ENCODE measurements around the gene MSI2. TPM values are rescaled to one million over a fixed set of nuclear protein-coding genes. Genes with fewer than 3 reads are reported as not detected.

Gene MSI2
- total RNA-seq, 4 donors from 2014 or later, result 60.7 to 101 (median 70.9) TPM

DNA sequence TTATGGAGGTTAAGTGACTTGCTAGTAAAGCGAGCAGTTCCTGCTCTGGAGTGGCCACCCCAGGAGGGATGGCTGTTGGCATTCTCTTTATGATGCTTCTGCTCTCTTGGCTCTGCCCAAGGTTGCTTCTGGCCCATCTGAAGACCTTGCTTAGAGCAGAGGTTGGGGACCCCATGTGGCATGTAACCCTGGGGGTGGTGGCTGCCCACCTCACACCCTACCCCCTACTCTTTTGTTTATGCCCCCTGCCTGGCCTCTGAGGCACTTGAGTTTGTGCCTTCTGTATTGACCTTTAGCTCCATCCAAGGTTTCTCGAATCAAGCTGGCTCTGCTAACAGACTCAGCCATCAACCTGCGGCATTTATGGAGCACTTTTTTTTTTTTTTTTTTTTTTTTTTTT lies 214.6 kb downstream of the MSI2 start:
- Histone ChIP-seq H3K4me1 (peaks cover 28 to 63% of the 10 kb centered on the region in 2 donors), H3K27me3 (no peaks in the 10 kb centered on the region), H3K36me3 (no peaks in the 10 kb centered on the region), H3K9me3 (no peaks in the 10 kb centered on the region), H3K4me3 (replicated peaks in 1 of 3) (no peak overlapping the region), H3K27ac (no peak overlapping the region)
- TF ChIP-seq CTCF (IDR thresholded peaks at IDR 0.05), result no peak
- TF ChIP-seq POLR2A (IDR thresholded peaks at IDR 0.05), result no peak
- intact Hi-C loops (cut with DNase I), result loop anchor here (10.0 kb wide), 1 partner anchor 116 kb away; no protein-coding TSS in a partner anchor
- no peak for DNase-seq
- 83 to 86% methylated on average over 3 of the region's 3 CpGs for WGBS, 2 donors

GRCh38 chr17:57471868-57472368 lies 215.6 kb downstream of the MSI2 start:
- 65 to 80% methylated on average over 7 to 8 of the region's 8 CpGs for WGBS, 2 donors
- intact Hi-C loops (cut with DNase I), result loop anchor here (10.0 kb wide), 1 partner anchor 117 kb away; no protein-coding TSS in a partner anchor
- TF ChIP-seq POLR2A (IDR thresholded peaks at IDR 0.05), result no peak
- no peak for TF ChIP-seq CTCF (IDR thresholded peaks at IDR 0.05)
- H3K4me1 ChIP-seq, result peaks cover 24 to 53% of the 10 kb centered on the region in 2 donors
- H3K27me3 ChIP-seq, result no peaks in the 10 kb centered on the region
- H3K9me3 ChIP-seq, result no peaks in the 10 kb centered on the region
- peak; percentile 28 to 47 for DNase-seq
- H3K4me3 ChIP-seq (replicated peaks in 1 of 3), result no peak overlapping the region
- H3K36me3 ChIP-seq, result no peaks in the 10 kb centered on the region
- peak overlapping the region; percentile 3 to 80 (median 76) for H3K27ac ChIP-seq

DNA sequence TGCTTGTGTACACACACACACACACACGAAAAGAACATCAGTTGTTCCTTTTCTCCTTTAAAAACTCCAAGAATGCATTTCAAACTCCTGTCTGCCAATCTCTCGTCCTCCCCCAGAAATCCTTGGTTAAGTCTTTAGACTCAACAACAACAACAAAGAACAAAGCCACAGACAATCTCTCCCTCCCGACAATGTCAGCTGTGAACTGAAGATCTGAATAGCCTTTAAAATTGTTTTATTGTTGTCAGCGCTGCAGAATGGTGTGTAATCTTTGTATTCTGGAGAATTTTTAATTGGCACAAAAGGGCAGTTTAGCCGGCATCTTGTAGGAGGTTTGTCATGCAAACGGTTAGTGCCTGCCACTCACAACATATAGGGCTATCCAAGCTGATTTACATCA lies 219.5 kb downstream of the MSI2 start:
- no peak overlapping the region for H3K4me3 ChIP-seq (replicated peaks in 1 of 3)
- intact Hi-C loops (cut with DNase I), result loop anchor here (10.0 kb wide), 1 partner anchor 121 kb away; no protein-coding TSS in a partner anchor
- H3K4me1 ChIP-seq, result peaks cover 34 to 68% of the 10 kb centered on the region in 2 donors

GRCh38 chr17:57477522-57478362 lies 221.4 kb downstream of the MSI2 start:
- no peak for TF ChIP-seq CTCF (IDR thresholded peaks at IDR 0.05)
- no peak for TF ChIP-seq POLR2A (IDR thresholded peaks at IDR 0.05)
- Histone ChIP-seq H3K36me3 (no peaks in the 10 kb centered on the region), H3K27me3 (no peaks in the 10 kb centered on the region), H3K9me3 (no peaks in the 10 kb centered on the region), H3K4me1 (peaks cover 34 to 72% of the 10 kb centered on the region in 2 donors), H3K27ac (peak overlapping the region; percentile 34 to 54 (median 42)), H3K4me3 (replicated peaks in 1 of 3) (no peak overlapping the region)
- WGBS, 2 donors, result 52 to 61% methylated on average over 5 to 9 of the region's 9 CpGs
- intact Hi-C loops (cut with DNase I), result loop anchor here (10.0 kb wide), 1 partner anchor 123 kb away; no protein-coding TSS in a partner anchor
- DNase-seq, result peak; percentile 37 to 51

More for the DNA sequence above, 219.5 kb downstream of the MSI2 start:
- TF ChIP-seq CTCF (IDR thresholded peaks at IDR 0.05) (no peak), POLR2A (IDR thresholded peaks at IDR 0.05) (no peak)
- Histone ChIP-seq H3K27me3 (no peaks in the 10 kb centered on the region), H3K9me3 (no peaks in the 10 kb centered on the region), H3K27ac (no peak overlapping the region), H3K36me3 (no peaks in the 10 kb centered on the region)
- DNase-seq, result no peak
- 86 to 89% methylated on average over 6 of the region's 6 CpGs for WGBS, 2 donors

All from thyroid gland (tissue), 4 donors.